ENCODE data around the gene TP53RK. TPM values are rescaled to one million over a fixed set of nuclear protein-coding genes. Genes with fewer than 3 reads are reported as not detected.

Gene TP53RK
- total and polyA plus RNA-seq, 2 of the 13 experiments (the other 11 are each of a cell fraction or from before 2014, with no cell fraction given) = 12.9 to 25.5 TPM

DNA sequence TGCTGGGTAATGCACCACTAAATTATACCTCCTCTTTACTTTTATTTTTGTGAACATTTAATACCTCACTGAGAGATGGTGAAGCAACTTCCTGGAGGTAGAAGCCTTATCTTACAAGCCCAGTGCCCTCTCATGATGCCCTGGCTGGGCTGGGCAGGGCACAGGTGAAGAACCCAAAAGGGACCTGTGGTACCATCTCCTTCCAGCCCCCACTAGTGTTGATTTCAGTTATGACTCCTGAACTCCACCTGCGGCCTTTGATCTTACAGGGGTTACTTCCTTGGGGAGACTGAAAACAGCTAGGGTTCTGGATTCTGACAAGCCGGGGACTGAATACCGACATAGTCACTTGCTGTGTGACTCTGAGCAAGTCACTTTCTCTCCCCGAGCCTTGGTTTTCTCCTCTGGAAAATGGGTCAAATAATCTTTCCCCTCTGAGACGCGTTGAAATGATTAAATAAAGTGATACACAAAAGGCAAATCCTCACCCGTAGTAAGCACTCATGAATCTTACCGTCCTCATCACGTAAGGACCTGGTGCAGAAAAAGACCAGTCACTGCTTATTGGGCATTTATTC lies 39.2 kb downstream of the TP53RK start (continued):
- TF ChIP-seq MLX (CRISPR knock-in tag; IDR thresholded peaks at IDR 0.05) = no peak
- TF ChIP-seq, protein P1, sequence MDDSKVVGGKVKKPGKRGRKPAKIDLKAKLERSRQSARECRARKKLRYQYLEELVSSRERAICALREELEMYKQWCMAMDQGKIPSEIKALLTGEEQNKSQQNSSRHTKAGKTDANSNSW (CRISPR knock-in tag; IDR thresholded peaks at IDR 0.05; ENCODE audit: borderline replicate concordance) = no peak
- TF ChIP-seq PRPF4 (IDR thresholded peaks at IDR 0.05; ENCODE audit: low read depth, low read length, poor library complexity, severe bottlenecking) = peak; percentile 7
- no peak for TF ChIP-seq ZNF256 (CRISPR knock-in tag; conservative IDR thresholded peaks at IDR 0.05)
- no peak for TF ChIP-seq GTF3A (CRISPR knock-in tag; conservative IDR thresholded peaks at IDR 0.05)
- no peak for TF ChIP-seq SOX6 (IDR thresholded peaks at IDR 0.05)
- no peak; the same call in 1 of the 2 replicates for TF ChIP-seq SOX6 (CRISPR knock-in tag; IDR thresholded peaks at IDR 0.05)
- TF ChIP-seq, protein P2, sequence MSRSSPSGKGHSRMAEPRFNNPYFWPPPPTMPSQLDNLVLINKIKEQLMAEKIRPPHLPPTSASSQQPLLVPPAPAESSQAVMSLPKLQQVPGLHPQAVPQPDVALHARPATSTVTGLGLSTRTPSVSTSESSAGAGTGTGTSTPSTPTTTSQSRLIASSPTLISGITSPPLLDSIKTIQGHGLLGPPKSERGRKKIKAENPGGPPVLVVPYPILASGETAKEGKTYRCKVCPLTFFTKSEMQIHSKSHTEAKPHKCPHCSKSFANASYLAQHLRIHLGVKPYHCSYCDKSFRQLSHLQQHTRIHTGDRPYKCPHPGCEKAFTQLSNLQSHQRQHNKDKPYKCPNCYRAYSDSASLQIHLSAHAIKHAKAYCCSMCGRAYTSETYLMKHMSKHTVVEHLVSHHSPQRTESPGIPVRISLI (CRISPR knock-in tag; IDR thresholded peaks at IDR 0.05; ENCODE audit: borderline replicate concordance) = no peak
- TF ChIP-seq RFXAP (CRISPR knock-in tag; IDR thresholded peaks at IDR 0.05; ENCODE audit: borderline replicate concordance) = no peak
- TF ChIP-seq, protein P3, sequence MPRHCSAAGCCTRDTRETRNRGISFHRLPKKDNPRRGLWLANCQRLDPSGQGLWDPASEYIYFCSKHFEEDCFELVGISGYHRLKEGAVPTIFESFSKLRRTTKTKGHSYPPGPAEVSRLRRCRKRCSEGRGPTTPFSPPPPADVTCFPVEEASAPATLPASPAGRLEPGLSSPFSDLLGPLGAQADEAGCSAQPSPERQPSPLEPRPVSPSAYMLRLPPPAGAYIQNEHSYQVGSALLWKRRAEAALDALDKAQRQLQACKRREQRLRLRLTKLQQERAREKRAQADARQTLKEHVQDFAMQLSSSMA (CRISPR knock-in tag; IDR thresholded peaks at IDR 0.05) = no peak
- TF ChIP-seq ZNF616 (CRISPR knock-in tag; IDR thresholded peaks at IDR 0.05; ENCODE audit: low read depth) = no peak
- TF ChIP-seq FLYWCH1 (CRISPR knock-in tag; IDR thresholded peaks at IDR 0.05) = 0 out of 2 replicates have a peak, but pooled peaks have one; percentile 49
- no peak for TF ChIP-seq HDAC6 (IDR thresholded peaks at IDR 0.05; ENCODE audit: low read depth, low read length)
- no peak; the same call in 1 of the 2 replicates for TF ChIP-seq ZNF792 (CRISPR knock-in tag; IDR thresholded peaks at IDR 0.05)
- no peak for TF ChIP-seq ZNF564 (CRISPR knock-in tag; IDR thresholded peaks at IDR 0.05)
- TF ChIP-seq SAP130 (CRISPR knock-in tag; IDR thresholded peaks at IDR 0.05; ENCODE audit: low read depth) = 0 out of 2 replicates have a peak, but pooled peaks have one; percentile 28
- no peak for TF ChIP-seq MXD3 (CRISPR knock-in tag; IDR thresholded peaks at IDR 0.05)
- TF ChIP-seq ZNF839 (CRISPR knock-in tag; IDR thresholded peaks at IDR 0.05; ENCODE audit: borderline replicate concordance) = no peak
- peak; percentile 47; the same call in 1 of the 2 replicates for TF ChIP-seq HNF4A (CRISPR knock-in tag; IDR thresholded peaks at IDR 0.05)
- TF ChIP-seq ZNF549 (CRISPR knock-in tag; IDR thresholded peaks at IDR 0.05) = no peak
- TF ChIP-seq, protein P4, sequence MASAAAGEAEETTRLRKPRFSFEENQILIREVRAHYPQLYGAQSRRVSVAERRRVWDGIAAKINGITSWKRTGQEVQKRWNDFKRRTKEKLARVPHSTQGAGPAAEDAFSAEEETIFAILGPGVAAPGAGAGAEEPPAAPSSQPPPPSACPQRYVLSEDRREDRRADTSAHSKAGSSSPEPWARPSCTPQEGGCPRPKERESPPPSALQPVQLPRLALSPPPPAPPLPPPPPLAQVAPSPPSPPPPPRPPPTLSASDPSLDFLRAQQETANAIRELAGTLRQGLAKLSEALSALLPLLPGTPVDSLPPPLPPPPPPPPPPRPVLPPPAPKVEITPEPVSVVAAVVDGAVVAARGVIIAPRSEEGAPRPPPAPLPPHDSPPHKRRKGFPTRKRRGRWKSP (CRISPR knock-in tag; IDR thresholded peaks at IDR 0.05) = no peak
- no peak for TF ChIP-seq ZNF335 (CRISPR knock-in tag; IDR thresholded peaks at IDR 0.05)
- TF ChIP-seq NRL (CRISPR knock-in tag; IDR thresholded peaks at IDR 0.05; ENCODE audit: borderline replicate concordance) = no peak
- TF ChIP-seq SOX5 (CRISPR knock-in tag; IDR thresholded peaks at IDR 0.05; ENCODE audit: borderline replicate concordance) = no peak
- peak in 1 of 2 experiments; percentile 36; a peak in 1 of 4 replicates for TF ChIP-seq NR2F1 (CRISPR knock-in tag; IDR thresholded peaks at IDR 0.05)
- TF ChIP-seq, protein P5, sequence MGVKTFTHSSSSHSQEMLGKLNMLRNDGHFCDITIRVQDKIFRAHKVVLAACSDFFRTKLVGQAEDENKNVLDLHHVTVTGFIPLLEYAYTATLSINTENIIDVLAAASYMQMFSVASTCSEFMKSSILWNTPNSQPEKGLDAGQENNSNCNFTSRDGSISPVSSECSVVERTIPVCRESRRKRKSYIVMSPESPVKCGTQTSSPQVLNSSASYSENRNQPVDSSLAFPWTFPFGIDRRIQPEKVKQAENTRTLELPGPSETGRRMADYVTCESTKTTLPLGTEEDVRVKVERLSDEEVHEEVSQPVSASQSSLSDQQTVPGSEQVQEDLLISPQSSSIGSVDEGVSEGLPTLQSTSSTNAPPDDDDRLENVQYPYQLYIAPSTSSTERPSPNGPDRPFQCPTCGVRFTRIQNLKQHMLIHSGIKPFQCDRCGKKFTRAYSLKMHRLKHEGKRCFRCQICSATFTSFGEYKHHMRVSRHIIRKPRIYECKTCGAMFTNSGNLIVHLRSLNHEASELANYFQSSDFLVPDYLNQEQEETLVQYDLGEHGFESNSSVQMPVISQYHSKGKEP (CRISPR knock-in tag; IDR thresholded peaks at IDR 0.05) = no peak

All from HepG2 (cell line).